HEK293 (cell line): ENCODE results near the gene ELOVL4.

Experiments used
- FEZF1 ChIP-seq: fragments of 450-650 bp; formaldehyde crosslinking; IDR thresholded peaks from 2 replicates; pipeline ENCODE4 v1.5.1; 2016; ENCODE audit warnings: missing biosample characterization, missing genetic modification characterization
- GLI4 ChIP-seq: fragments of 450-650 bp; formaldehyde crosslinking; IDR thresholded peaks from 2 replicates; pipeline ENCODE4 v1.5.1; 2016; ENCODE audit warnings: missing biosample characterization, missing genetic modification characterization
- SALL2 ChIP-seq: fragments of 450-650 bp; formaldehyde crosslinking; IDR thresholded peaks from 2 replicates; pipeline ENCODE4 v1.5.0; 2017; ENCODE audit warnings: missing biosample characterization, mild to moderate bottlenecking, missing genetic modification characterization, borderline replicate concordance
- ZNF239 ChIP-seq: fragments of 450-650 bp; formaldehyde crosslinking; IDR thresholded peaks from 2 replicates; pipeline ENCODE4 v1.5.1; 2016; ENCODE audit warnings: missing biosample characterization, missing genetic modification characterization
- ZNF585B ChIP-seq: fragments of 450-650 bp; formaldehyde crosslinking; IDR thresholded peaks from 2 replicates; pipeline ENCODE4 v1.5.1; 2016; ENCODE audit warnings: missing biosample characterization, missing genetic modification characterization
- ZNF654 ChIP-seq: fragments of 450-650 bp; formaldehyde crosslinking; IDR thresholded peaks from 2 replicates; pipeline ENCODE4 v1.5.1; 2016; ENCODE audit warnings: low read depth, missing biosample characterization, missing genetic modification characterization
- TF ChIP-seq, protein P1 (sequence below): fragments of 450-650 bp; formaldehyde crosslinking; IDR thresholded peaks from 2 replicates; pipeline ENCODE4 v1.5.1; 2016; ENCODE audit warnings: missing biosample characterization, missing genetic modification characterization

DNA sequence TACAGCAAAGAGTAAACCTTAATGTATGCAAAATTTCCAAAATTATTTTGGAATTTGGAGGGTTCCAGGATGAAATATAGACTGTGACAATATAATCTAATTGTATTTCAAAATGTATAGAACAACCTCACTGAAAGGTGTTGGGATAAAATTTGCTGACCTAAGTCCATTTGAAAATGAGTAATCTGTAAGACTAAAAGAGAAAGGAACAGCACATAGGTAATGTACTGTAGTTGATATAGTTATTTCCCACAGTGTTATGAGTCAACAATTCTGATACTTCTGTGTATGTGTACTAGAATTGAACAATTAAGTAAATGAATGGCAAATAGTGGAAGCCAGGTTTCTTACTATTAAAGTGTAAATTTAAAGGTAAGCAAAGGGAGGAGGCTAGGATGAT, 23.8 kb upstream of the ELOVL4 start:
- TF ChIP-seq, protein P1, sequence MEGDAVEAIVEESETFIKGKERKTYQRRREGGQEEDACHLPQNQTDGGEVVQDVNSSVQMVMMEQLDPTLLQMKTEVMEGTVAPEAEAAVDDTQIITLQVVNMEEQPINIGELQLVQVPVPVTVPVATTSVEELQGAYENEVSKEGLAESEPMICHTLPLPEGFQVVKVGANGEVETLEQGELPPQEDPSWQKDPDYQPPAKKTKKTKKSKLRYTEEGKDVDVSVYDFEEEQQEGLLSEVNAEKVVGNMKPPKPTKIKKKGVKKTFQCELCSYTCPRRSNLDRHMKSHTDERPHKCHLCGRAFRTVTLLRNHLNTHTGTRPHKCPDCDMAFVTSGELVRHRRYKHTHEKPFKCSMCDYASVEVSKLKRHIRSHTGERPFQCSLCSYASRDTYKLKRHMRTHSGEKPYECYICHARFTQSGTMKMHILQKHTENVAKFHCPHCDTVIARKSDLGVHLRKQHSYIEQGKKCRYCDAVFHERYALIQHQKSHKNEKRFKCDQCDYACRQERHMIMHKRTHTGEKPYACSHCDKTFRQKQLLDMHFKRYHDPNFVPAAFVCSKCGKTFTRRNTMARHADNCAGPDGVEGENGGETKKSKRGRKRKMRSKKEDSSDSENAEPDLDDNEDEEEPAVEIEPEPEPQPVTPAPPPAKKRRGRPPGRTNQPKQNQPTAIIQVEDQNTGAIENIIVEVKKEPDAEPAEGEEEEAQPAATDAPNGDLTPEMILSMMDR: no peak
- TF ChIP-seq ZNF585B (tag by site-specific recombination) (no peak), SALL2 (tag by site-specific recombination) (no peak), FEZF1 (tag by site-specific recombination) (no peak), ZNF239 (tag by site-specific recombination) (no peak), GLI4 (no peak), ZNF654 (tag by site-specific recombination) (no peak)
